Renal cortex interstitium (tissue), 15 donors: ENCODE data around the gene ZNF304. TPM values are rescaled to one million over a fixed set of nuclear protein-coding genes. Genes with fewer than 3 reads are reported as not detected.
A peak's percentile ranks its signal among the peaks of the same experiment; 100 is the strongest.

Source experiments
- DNase-seq, 11 donors: peaks; one replicate each; pipeline ENCODE4 v3.0.0-alpha.2; 2013; ENCODE audit warnings: low read depth in 9 of 11, low spot score in 4 of 11; ENCODE audit errors: extremely low read depth in 1 of 11
- long read RNA-seq, 16 experiments: transcript quantifications; one replicate each; lab custom pipeline, GENCODE V29; 2026
- polyA plus RNA-seq, 3 donors: library from polyadenylated mRNA; unstranded; fragments of 120-200 nt; gene quantifications; one replicate each; pipeline ENCODE4 v1.2.1, GENCODE V29; 2013; ENCODE audit not compliant: insufficient read length in 3 of 3

Gene ZNF304
- polyA plus RNA-seq: 10 to 100 TPM; 16.2 to 17.6 (median 17.3) TPM
- long read RNA-seq, donor 1, full-length matches to known transcripts: 3 of 3 reads
- long read RNA-seq, donor 1, partial matches to known transcripts: 0 of 3 reads
- long read RNA-seq, donor 1, other reads (novel, unspliced or antisense): 0 of 3 reads
- long read RNA-seq, donor 2, full-length matches to known transcripts: 1 of 1 reads
- long read RNA-seq, donor 2, partial matches to known transcripts: 0 of 1 reads
- long read RNA-seq, donor 2, other reads (novel, unspliced or antisense): 0 of 1 reads
- long read RNA-seq, donor 3, full-length matches to known transcripts: 2 of 2 reads
- long read RNA-seq, donor 3, partial matches to known transcripts: 0 of 2 reads
- long read RNA-seq, donor 3, other reads (novel, unspliced or antisense): 0 of 2 reads
- long read RNA-seq, donor 4: 0 reads
- long read RNA-seq, donor 5, full-length matches to known transcripts: 10 of 10 reads
- long read RNA-seq, donor 5, partial matches to known transcripts: 0 of 10 reads
- long read RNA-seq, donor 5, other reads (novel, unspliced or antisense): 0 of 10 reads
- long read RNA-seq, donor 6, full-length matches to known transcripts: 4 of 4 reads
- long read RNA-seq, donor 6, partial matches to known transcripts: 0 of 4 reads
- long read RNA-seq, donor 6, other reads (novel, unspliced or antisense): 0 of 4 reads
- long read RNA-seq, donor 7, full-length matches to known transcripts: 1 of 1 reads
- long read RNA-seq, donor 7, partial matches to known transcripts: 0 of 1 reads
- long read RNA-seq, donor 7, other reads (novel, unspliced or antisense): 0 of 1 reads
- long read RNA-seq, donor 8, full-length matches to known transcripts: 5 of 12 reads
- long read RNA-seq, donor 8, partial matches to known transcripts: 7 of 12 reads
- long read RNA-seq, donor 8, other reads (novel, unspliced or antisense): 0 of 12 reads
- long read RNA-seq, donor 9, full-length matches to known transcripts: 1 of 1 reads
- long read RNA-seq, donor 9, partial matches to known transcripts: 0 of 1 reads
- long read RNA-seq, donor 9, other reads (novel, unspliced or antisense): 0 of 1 reads
- long read RNA-seq, donor 10, full-length matches to known transcripts: 2 of 2 reads
- long read RNA-seq, donor 10, partial matches to known transcripts: 0 of 2 reads
- long read RNA-seq, donor 10, other reads (novel, unspliced or antisense): 0 of 2 reads
- long read RNA-seq, donor 11, full-length matches to known transcripts: 6 of 6 reads
- long read RNA-seq, donor 11, partial matches to known transcripts: 0 of 6 reads
- long read RNA-seq, donor 11, other reads (novel, unspliced or antisense): 0 of 6 reads
- long read RNA-seq, donor 12, full-length matches to known transcripts: 2 of 2 reads
- long read RNA-seq, donor 12, partial matches to known transcripts: 0 of 2 reads
- long read RNA-seq, donor 12, other reads (novel, unspliced or antisense): 0 of 2 reads
- long read RNA-seq, donor 13, full-length matches to known transcripts: 5 of 14 reads
- long read RNA-seq, donor 13, partial matches to known transcripts: 9 of 14 reads
- long read RNA-seq, donor 13, other reads (novel, unspliced or antisense): 0 of 14 reads
- long read RNA-seq, donor 14: 0 reads
- long read RNA-seq, donor 15, full-length matches to known transcripts: 1 of 1 reads
- long read RNA-seq, donor 15, partial matches to known transcripts: 0 of 1 reads
- long read RNA-seq, donor 15, other reads (novel, unspliced or antisense): 0 of 1 reads
- long read RNA-seq, donor 16, full-length matches to known transcripts: 6 of 6 reads
- long read RNA-seq, donor 16, partial matches to known transcripts: 0 of 6 reads
- long read RNA-seq, donor 16, other reads (novel, unspliced or antisense): 0 of 6 reads

DNA sequence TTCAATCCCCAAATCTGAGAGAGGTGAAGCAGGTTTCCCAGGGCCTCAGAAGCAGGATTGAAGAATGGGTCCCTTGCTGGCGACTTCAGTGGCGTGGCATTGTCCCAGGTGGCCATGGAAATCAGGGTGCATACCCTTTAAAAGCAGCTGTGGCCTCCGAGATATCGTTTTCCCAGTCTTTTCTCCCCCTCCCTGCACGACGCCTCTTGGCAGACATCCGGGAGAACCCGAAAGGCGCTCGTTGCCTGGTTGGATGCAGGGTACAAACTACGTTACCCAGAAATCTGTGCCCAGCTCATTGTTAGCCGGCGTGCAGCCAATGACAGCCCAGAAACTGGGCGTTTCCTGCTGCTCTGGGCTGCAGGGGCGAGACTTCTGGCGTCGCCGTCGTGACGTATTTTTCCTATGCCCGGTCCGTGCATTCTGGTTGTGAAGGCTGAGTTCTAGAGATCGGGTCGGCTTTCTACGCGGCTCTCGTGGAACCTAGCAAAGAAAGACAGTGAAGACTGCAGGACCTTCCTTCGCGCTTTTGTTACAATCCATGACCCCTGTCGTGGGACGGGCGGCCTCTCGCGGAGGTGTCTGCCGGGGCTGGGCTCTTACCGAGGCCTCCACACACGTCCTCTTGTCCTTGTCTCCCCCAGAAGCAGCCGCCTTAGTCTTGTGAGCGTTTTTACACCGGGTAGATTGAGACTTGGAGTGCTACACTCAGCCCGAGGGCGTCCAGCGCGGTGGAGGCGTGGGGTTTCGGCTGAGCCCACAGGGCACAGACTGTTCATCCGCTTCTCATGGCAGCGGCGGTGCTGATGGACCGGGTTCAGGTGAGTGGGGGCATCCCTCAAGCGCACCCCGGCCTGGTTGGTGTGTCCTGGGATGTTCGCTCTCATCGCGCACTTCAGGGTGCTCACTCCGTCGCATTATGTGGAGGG, at the start of gene ZNF304:
Gene ZNF304, plus strand, starts transcription at position 395 of the 929 bp plus-strand sequence. Its CDS starts 394 bp downstream, at position 789.
- DNase-seq: peak; percentile 80 to 96 (median 89)

GRCh38 chr19:57302020-57302465, 49.0 kb upstream of the ZNF304 start:
- no peak for DNase-seq

- DNase-seq: no peak
Observed at GRCh38 chr19:57302727-57303401, 48.2 kb upstream of the ZNF304 start.

- DNase-seq: no peak
Observed at GRCh38 chr19:57305056-57305455, 46.0 kb upstream of the ZNF304 start.

GRCh38 chr19:57308514-57308913, 42.6 kb upstream of the ZNF304 start:
- DNase-seq: no peak

GRCh38 chr19:57310792-57311191, 40.3 kb upstream of the ZNF304 start:
- no peak for DNase-seq

- no peak for DNase-seq
Observed at GRCh38 chr19:57314146-57314545, 36.9 kb upstream of the ZNF304 start.

GRCh38 chr19:57317503-57317902, 33.6 kb upstream of the ZNF304 start:
- DNase-seq: no peak

- peak in 1 of 11 donors; percentile 0 for DNase-seq
Observed at GRCh38 chr19:57319869-57320179, 31.2 kb upstream of the ZNF304 start.

DNA sequence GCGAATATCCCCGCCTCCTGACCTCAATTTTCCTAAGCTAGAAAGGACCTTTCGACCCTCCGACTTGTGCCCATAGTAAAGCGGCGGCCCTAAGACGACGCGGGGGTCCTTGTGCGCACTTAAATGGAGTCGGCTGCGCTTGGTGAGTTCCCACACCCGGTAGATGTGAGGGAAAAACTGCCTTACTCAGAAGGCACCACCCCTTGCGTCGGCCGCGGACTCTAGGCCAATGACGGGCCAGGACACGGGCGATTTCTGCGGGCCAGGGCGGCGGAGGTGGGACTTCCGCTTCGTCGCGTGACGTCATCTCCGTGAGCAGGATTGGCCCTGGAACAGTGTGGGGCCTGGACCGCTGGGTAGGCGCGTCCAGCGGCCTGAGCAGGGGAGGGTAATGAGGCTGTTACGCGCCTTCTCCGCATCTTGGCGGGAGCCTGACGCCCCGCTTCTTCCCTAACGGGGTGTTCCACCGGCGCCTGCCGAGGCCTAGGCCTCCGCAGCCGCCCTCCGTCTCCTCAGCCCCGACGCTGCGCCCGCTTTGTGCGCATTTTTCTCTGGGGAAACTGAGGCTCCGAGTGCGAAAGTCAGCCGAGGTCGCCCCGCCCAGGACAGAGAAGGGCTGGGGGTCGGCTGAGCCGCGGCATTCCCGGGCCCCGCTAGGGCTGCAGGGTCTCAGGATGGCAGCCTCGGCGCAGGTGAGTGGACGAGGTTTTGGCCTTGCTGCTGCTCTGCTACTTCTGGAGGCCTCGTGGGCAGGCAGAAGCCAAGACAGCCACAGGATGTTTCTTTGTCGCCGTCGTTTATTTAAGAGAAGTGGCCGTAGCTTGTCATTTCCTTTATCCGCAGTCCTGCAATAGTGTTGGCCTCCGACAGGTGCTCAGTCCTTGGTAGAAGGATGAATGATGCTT, 30.6 kb upstream of the ZNF304 start, which contains the start of gene ZNF543:
Gene ZNF543, plus strand, starts transcription at position 293 of the 905 bp plus-strand sequence. Its CDS starts 382 bp downstream, at position 675.
- peak; percentile 90 to 97 (median 94) for DNase-seq

- no peak for DNase-seq
Observed at GRCh38 chr19:57321116-57321515, 30.0 kb upstream of the ZNF304 start.

DNA sequence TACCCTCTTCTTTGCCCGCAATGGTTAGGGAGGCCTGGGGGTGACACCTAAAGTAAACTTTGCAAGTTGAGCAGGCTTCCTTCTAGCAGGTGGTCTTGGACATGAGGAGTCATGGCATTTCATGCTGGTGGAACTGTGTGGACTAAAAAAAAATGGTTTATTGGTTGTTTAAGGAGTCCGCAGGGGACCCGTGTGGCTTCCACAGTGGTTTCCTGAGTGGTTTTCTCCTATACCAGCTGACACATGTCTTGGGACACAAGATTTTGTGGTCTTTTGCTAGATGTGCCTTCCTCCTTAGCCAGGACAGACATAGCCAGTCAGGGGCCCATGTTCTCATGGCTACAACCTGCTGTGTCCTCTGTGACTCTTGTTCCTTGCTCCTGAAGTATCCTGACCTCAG, 29.3 kb upstream of the ZNF304 start:
- DNase-seq: no peak

- no peak for DNase-seq
Observed at GRCh38 chr19:57324992-57325391, 26.1 kb upstream of the ZNF304 start.

DNA sequence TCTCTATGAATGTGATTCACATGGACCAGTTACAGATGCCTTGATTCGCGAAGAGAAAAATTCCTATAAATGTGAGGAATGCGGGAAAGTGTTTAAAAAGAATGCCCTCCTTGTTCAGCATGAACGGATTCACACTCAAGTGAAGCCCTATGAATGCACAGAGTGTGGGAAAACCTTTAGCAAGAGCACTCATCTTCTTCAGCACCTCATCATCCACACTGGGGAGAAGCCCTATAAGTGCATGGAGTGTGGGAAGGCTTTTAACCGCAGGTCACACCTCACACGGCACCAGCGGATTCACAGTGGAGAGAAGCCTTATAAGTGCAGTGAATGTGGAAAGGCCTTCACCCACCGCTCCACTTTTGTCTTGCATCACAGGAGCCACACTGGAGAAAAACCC, 23.1 kb upstream of the ZNF304 start:
- DNase-seq: no peak

DNA sequence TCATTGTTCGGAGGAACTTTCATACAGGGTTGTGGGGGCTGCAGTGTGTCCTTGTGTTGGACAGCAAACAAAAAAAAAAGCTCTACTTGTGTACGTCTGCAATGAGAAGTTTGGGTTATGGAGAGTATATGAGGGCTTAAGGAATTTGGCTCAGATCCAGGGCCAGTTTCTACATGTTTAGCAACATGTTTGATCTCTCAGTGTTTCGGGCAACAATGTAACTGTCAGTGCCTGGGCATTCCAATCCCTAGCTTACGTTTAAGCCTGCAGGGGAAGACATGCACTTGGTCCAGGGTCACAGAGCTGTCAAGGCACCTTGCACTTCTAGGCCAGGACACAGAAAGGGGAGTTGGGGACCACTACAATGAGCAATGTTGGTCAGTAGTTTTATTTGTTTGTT, 16.9 kb upstream of the ZNF304 start:
- DNase-seq: no peak
